ENCODE measurements around the gene POFUT2.
"Not testable (repeated sequence)": the region's sequence is repeated elsewhere in the genome, so short reads cannot be mapped to it uniquely, and the experiment has no call there.

Gene POFUT2

DNA sequence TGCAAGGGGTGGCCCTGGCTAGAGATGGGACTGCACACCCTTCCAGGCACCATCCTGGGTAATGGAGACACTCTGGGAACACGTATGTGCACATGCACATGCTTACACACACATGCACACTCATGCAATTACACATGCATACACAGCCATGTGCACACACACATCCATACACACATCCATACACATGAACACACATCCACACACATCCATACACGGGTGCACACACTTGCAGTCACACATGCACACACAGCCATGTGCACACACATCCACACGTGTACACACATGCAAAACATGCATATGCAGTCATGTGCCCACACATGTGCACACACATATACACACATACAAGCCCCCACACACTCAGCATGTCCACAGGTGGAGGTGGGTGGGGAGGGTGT lies 22.3 kb upstream of the POFUT2 start:
- DNase-seq (ENCODE audit: low spot score) = no peak

DNA sequence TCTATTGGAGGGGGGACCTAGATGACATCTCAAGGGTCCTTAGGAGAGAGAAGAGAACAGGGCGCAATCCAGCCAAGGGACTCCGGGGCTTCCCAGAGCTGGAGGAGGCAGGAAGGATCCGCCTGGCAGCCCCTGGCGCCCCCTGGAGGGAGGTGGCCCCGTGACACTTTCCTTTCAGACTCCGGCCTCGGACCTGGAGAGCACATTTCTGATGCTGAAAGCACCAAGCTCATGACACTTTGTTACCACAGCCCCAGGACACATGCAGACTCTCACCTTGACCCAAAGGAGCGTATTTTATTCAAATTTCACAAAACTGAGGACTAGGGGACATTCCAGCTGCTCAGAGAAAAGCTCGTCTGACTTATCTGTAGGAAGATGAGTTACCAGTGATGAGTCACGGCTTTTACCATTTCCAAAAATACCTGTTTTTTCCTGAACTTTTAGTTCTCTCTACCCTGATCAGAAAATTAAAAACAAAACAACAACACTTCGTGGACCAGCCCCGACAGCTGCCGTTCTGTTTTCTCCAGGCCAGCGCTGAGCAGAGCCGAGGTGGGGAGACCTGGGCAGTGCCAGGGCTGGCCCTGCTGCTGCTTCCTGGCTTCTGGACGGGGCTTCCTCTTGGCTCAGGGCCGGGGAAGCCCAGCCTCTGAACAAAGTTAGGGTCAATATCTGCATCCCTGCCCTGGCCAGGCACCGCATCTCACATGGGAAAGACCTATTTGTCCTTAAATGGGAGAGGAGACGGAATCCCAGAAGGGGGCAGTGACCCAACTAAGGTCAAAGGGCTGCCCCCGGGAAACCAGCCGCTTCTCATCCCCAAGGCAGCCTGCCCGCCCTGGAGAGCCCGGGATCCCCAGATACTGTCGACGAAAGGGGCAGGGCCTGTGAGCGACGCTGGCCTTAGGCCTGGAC lies 21.6 kb upstream of the POFUT2 start:
- no peak for DNase-seq (ENCODE audit: low spot score)

DNA sequence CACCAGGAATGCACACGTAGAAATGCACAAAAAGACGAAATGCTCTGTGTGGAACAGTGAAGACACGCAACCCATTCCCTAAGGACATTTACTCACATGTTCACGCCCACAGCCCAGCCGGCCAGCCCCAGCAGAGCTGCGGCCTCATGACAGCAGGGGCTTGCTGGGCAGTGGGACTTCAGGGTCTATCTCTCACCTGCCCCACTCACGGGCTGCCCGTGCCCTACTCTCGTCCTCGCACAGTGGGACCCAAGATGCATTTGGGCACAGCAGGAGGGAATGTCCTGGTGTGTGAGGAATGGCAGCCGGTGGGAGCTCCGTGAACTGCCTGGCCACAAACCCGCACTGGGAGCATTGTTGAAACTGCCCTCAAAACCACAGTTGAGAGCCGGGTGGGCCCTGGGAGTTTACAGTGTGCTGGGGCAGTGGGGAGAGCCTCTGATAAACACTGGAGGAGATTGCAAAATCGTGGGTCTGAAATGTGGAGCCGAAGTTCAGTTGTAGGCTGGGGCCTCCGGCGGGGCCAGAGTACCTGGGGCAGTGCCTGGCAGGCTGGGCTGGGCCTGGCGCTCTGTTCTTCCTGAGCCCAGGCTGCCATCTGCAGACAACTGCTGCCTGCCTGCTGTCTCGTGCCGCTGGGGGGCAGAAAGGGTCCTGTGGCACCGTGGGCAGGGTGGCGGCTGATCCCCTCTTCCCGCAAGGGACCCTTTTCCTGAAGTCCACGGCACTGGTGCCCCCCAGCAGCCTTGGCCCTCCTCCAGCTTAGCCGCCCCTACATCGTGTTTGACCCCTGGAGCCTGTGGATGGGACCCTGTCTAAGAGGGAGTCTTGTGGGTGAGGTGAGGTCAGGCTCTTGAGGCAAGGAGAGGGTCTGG lies 20.7 kb upstream of the POFUT2 start:
- no peak for DNase-seq (ENCODE audit: low spot score)

DNA sequence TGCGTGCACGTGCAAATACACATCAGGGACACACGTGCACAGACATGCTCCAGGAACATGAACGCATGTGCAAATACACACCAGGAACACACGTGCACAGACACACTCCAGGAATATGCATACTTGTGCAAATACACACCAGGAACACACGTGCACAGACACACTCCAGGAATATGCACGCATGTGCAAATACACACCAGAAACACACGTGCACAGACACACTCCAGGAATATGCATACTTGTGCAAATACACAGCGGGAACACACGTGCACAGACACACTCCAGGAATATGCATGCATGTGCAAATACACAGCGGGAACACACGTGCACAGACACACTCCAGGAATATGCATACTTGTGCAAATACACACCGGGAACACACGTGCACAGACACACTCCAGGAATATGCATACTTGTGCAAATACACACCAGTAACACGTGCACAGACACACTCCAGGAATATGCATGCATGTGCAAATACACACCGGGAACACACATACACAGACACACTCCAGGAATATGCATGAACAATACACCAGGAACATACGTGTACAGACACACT lies 20.0 kb upstream of the POFUT2 start:
- DNase-seq (ENCODE audit: low spot score) = not testable (repeated sequence)

- DNase-seq (ENCODE audit: low spot score) = peak; percentile 55
These were observed 19.3 kb upstream of the POFUT2 start for GRCh38 chr21:45306832-45307571.

DNA sequence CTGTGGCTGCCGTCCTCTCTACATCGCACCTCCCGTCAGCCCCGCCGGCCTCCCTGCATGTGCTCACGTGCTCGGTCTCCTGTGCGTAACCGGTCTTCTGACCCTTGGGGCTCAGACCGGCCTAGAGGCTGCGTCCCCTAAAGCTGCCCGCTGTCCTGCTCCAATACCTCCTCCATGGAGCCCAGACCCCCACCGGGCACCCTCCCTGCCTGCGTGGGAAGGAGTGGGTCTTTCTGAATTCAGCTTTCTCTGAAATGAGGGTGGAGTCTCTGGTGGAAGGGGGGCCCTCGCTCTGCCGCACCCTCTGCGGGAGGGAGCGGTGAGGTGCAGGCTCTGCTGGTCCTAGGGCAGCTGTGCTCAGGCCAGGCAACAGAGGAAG lies 18.7 kb upstream of the POFUT2 start:
- no peak for DNase-seq (ENCODE audit: low spot score)

DNA sequence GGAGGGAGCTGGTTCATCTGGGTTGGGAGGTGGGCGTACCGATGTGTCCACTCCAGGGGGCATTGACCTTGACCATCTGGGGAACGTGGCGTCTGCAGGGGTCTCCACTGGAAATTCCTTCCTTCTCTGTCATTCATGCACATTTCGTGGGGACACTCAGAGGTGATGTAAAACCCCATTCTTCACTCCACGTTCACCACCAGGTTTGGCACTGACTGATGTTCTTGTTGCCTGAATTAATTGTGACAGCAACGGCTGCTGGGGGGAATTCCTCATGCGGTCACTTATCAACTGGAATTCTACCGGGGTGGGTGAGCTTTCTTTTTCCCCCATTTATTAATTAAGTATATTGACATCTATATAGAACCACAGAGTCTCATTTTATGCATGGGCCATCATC lies 18.1 kb upstream of the POFUT2 start:
- DNase-seq (ENCODE audit: low spot score) = no peak

- DNase-seq (ENCODE audit: low spot score) = no peak
These were observed 17.2 kb upstream of the POFUT2 start for GRCh38 chr21:45304945-45305344.

- no peak for DNase-seq (ENCODE audit: low spot score)
These were observed 16.8 kb upstream of the POFUT2 start for GRCh38 chr21:45304476-45304830.

DNA sequence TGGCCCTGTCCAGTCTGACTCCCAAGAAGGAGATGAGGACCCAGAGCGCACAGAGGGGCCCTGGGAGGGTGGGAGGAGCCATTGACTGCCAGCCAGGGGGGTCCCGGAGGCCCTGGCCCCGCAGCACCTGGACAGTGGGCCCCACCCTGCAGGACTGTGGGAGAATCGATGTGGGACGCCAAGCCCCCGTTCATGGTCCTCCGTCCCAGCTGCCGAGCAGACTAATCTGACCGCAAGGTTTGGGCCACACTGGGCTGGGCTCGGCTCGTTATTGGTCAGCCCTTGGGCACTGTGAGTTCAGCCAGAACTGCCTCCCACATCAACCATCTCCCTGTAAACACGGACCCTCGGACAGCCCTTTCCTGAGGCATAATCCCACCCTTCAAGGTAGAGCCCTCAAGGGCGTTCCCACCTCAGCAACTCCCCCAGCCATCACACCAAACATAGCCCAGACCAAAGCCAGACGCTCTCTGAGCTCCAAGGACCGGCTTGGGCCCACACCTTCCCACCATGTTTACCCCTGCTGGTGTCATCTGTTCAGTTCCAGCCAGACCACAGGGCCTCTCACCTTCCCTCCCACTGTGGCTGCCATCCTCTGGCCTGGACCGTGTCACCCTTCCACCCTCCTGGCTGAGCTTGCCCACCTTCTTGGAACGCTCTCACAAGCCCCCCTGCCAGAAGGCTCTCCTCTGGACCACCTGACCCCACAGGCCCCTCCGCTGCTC lies 16.2 kb upstream of the POFUT2 start:
- no peak for DNase-seq (ENCODE audit: low spot score)

- no peak for DNase-seq (ENCODE audit: low spot score)
These were observed 15.5 kb upstream of the POFUT2 start for GRCh38 chr21:45303091-45303615.

GRCh38 chr21:45302082-45303061 lies 14.7 kb upstream of the POFUT2 start:
- DNase-seq (ENCODE audit: low spot score) = no peak

GRCh38 chr21:45301521-45302081 lies 13.9 kb upstream of the POFUT2 start:
- DNase-seq (ENCODE audit: low spot score) = no peak

- no peak for DNase-seq (ENCODE audit: low spot score)
These were observed 13.3 kb upstream of the POFUT2 start for GRCh38 chr21:45300786-45301520.

- DNase-seq (ENCODE audit: low spot score) = peak; percentile 56
These were observed 12.4 kb upstream of the POFUT2 start for GRCh38 chr21:45299864-45300785.

DNA sequence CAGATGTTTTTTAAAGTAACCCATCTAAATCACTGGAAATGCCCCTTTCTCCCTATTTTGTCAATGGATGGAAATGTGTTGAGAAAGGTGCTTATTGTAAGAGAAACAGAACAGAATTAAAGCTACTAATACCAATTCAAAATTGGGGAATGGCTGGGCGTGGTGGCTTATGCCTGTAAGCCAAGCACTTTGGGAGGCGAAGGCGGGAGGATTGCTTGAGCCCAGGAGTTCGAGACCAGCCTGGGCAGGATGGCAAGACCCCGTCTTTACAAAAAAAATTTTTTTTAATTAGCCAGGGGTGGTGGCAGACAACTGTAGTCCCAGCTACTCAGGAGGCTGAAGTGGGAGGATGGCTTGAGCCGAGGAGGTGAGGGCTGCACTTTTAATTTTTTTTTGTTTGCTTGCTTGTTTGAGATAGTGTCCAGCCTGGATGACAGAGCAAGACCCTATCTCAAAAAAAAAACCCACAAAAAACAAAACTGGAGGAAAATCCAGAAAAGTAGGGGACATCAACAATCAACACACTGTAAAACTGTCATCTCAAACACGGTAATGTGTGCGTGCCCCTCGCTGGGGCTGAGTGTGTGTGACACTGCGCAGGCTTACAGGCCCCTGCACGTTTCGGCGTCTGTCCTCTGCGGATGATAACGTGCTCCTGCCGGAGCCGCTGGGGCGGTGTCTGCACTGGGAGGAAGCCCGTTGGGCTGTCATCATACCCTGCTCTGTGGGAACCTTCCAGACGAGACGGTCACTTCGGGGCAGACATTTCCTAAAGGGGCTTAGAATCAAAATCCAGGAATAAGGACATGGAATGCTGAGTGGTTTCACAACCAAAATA lies 11.6 kb upstream of the POFUT2 start:
- DNase-seq (ENCODE audit: low spot score) = no peak

DNA sequence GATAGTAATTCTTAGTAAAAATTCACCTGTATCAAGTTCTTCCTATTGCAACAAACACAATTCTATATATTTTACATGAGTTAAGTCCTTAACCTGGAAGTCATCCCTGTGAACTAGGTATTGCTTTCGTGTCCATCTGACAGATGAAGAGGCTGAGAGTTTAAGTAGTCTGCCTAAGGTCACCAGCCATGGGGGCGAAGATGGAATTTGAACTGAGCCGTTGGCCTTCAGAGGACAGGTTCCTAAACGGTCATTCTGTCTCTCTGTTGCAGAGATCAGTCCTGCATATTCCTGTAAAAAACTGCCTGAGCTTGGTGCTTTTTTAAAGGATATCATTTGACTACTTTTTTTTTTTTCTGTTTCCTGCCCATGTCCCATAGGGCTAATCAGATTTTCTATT lies 10.2 kb upstream of the POFUT2 start:
- DNase-seq (ENCODE audit: low spot score) = no peak

All from AG08395 (cell line).